GM18520 (cell line): Measurements from ENCODE around the gene PCDHGA4.
"Not testable (repeated sequence)": the region's sequence is repeated elsewhere in the genome, so short reads cannot be mapped to it uniquely, and the experiment has no call there.

Experiments
- ATAC-seq: cut with Tn5 transposase; IDR thresholded peaks from one replicate; pipeline ENCODE4 v1.9.1; 2021; ENCODE audit not compliant: unreplicated experiment

PCDHGA4 gene

GRCh38 chr5:141354900-141355469 is at the start of gene PCDHGA4:
Gene PCDHGA4, plus strand, starts transcription at chr5:141355021. Its CDS starts 87 bp downstream, at chr5:141355108.
- no peak for ATAC-seq

- no peak for ATAC-seq
These were observed 48.2 kb upstream of the PCDHGA4 start for GRCh38 chr5:141306630-141307029.

- ATAC-seq = no peak
These were observed 41.1 kb upstream of the PCDHGA4 start for GRCh38 chr5:141313711-141314110.

DNA sequence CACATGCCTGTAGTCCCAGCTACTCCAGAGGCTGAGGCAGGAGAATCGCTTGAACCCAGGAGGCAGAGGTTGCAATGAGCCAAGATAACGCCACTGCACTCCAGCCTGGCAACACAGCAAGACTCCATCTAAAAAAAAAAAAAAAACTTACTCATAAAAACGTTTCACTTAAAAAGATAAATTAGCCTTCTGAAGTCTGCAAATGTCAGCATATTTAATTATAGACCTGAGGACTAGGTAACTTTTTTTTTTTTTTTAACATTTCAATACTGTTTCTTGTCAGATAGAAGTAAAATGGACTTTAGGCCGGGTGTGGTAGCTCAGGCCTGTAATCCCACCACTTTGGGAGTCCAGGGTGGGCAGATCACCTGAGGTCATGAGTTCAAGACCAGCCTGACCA is 37.9 kb upstream of the PCDHGA4 start:
- not testable (repeated sequence) for ATAC-seq

GRCh38 chr5:141319202-141319601 is 35.6 kb upstream of the PCDHGA4 start:
- no peak for ATAC-seq

GRCh38 chr5:141319699-141320098 is 35.1 kb upstream of the PCDHGA4 start:
- ATAC-seq = no peak

GRCh38 chr5:141320225-141321169 is 34.3 kb upstream of the PCDHGA4 start, which contains the start of gene TAF7:
Gene TAF7, minus strand, starts transcription at chr5:141320784. Its CDS starts 740 bp downstream, at chr5:141320044.
- ATAC-seq = peak; percentile 89

DNA sequence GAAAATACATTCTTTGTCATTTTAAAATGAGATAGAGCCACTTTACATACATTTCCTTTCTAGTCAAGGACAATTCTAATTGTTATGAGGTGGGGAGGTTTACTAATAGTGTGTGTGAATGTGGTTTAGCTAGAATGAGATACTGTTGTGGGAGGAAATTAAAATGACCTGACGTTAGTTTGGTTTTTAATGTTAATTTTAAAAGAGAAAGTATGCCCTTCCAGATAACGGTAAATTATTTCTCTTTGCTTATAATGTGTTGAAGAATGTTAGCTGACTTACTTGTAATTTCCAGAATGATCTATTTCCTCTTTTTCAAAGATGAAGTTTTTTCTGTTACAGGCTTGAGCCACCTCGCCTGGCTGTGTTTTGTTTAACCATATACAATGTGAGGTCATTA is 32.6 kb upstream of the PCDHGA4 start:
- ATAC-seq = no peak

DNA sequence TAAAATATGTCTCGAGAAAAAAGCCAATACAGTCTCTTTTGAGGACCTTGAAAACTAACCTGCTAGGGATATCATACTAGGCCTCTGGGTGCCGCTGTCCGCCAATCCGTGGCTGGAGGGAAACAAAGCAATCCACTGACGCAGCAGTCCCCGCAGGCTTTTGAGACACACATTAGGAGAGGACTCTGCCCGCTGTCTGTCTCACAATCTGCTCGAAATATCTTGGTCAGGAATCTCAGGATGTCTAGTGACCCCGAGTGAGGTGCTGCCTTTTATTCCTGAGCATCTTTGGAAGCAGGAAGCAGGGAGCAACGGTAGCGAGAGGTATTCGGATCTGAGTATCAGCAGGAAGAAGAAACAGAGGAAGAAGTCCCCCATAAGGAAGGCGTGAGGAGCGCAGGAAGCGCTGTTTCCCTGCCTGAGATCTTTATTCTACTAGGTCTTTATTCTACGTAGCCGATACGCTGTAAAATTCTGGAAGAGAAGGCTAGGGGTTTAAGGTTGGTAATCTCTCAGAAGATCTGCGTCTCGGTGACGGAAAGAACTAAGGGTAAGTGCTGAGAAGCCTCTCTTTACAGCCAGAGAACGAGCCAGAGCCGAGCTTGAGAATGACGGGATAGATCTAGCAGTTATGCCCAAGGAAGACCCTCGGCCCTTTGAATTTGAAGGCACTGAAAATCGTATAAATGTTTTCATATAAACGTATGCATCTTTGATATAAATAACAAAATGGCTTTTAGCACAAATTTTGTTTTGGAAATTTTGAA is 28.6 kb upstream of the PCDHGA4 start:
- ATAC-seq = no peak

DNA sequence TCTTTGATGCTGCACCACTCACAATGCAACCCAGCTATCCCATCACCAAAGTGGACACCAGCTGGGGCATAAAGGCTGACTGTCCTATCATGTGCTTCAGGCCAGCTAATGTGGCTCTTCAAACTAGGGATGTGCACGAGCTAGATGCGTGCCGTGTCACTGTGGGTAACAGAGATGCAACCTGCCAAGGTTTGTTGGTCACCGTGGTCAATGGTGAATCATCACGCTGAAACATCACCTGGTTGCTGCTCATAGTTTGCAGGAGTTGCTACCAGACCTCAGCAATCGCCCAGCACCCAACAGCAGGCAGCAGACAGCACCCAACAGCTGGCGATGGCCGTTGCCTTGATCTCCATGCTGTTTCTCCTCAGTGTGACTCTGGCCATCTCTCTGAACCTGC is 26.6 kb upstream of the PCDHGA4 start:
- ATAC-seq = no peak

GRCh38 chr5:141330299-141331080 is 24.3 kb upstream of the PCDHGA4 start, which contains the start of gene PCDHGA1:
Gene PCDHGA1, plus strand, starts transcription at chr5:141330514.
- no peak for ATAC-seq

DNA sequence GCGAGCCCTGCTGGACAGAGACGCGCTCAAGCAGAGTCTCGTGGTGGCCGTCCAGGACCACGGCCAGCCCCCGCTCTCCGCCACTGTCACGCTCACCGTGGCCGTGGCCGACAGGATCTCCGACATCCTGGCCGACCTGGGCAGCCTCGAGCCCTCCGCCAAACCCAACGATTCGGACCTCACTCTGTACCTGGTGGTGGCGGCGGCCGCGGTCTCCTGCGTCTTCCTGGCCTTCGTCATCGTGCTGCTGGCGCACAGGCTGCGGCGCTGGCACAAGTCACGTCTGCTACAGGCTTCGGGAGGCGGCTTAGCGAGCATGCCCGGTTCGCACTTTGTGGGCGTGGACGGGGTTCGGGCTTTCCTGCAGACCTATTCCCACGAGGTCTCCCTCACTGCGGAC is 22.2 kb upstream of the PCDHGA4 start:
- not testable (repeated sequence) for ATAC-seq

DNA sequence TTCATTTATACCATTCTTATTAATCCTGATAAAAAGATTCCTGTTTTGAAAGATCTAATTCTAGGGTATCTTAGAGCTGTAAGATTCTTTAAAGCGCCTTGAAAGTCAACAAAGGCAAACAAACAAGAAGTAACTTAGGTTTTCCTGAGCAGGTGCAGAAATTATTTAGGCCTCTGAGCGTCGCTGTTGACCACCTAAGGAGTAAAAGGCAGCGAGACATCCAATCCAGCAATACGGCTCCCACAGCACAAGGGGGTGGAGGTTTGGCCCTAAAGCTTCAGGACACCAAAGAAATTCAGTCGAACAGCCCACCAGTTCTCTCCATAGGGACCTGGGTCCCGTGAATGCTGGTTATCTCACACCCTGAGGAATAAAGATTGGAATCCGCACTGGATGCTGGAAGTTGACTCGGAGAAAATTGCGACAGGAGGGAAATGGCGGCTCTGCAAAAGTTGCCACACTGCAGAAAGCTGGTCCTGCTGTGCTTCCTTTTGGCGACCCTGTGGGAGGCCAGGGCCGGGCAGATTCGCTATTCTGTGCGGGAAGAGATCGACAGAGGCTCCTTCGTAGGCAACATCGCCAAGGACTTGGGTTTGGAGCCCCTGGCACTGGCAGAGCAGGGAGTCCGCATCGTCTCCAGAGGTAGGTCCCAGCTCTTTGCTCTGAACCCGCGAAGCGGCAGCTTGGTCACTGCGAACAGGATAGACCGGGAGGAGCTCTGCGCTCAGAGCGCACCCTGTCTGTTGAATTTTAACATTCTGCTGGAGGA is 16.1 kb upstream of the PCDHGA4 start, which contains the start of gene PCDHGA2:
Gene PCDHGA2, plus strand, starts transcription at position 223 of the 769 bp plus-strand sequence.
- no peak for ATAC-seq

GRCh38 chr5:141340781-141341354 is 14.0 kb upstream of the PCDHGA4 start:
- not testable (repeated sequence) for ATAC-seq

GRCh38 chr5:141342773-141343172 is 12.0 kb upstream of the PCDHGA4 start:
- ATAC-seq = no peak

DNA sequence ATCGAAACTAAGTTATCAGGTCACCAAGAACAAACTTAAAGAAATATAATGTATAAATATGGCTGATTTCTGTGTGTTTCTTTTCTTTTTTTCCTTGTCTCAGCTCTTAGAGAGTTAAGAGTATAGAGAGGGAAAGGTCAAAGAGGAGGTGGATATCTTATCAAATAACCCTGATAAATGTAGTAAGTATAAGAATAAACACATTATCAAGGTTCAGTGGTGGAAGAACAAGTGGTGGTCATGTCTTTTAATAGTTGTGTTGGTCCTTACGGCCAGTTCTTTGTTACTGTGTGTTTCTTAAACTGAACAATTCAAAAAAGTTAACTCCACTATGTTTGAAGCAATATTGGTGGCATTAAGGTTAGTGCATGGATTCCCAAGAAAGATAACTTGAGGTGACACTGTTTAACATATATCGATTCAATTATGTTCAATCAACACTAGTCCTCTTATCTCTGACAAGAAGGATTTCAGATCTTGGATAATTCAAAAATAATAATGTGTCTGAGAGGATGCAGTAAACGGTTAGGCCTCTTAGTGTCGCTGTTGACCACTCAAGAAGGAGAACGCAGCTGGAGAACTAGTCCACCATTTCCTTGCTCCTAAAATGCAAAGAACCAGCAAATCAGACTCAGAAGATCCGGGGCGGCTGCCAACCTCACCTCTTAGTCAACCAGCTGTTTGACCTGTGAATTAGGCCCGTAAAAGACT is 11.4 kb upstream of the PCDHGA4 start, which contains the start of gene PCDHGA3:
Gene PCDHGA3, plus strand, starts transcription at position 588 of the 711 bp plus-strand sequence. CDS start 205 bp downstream, outside the sequence.
- ATAC-seq = no peak

DNA sequence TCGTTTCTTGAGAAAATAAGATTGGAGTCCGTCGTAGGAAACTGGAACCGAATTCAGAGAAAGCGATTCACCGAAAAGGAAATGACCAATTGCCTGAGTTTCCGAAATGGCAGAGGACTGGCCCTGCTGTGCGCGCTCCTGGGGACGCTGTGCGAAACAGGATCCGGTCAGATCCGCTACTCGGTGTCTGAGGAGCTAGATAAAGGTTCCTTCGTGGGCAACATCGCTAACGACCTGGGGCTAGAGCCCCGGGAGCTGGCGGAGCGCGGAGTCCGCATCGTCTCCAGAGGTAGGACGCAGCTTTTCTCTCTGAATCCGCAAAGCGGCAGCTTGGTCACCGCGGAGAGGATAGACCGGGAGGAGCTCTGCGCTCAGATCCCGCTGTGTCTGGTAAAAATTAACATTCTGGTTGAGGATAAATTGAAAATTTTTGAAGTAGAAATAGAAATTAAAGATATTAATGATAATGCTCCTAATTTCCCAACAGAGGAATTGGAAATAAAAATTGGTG is 10.8 kb upstream of the PCDHGA4 start:
- ATAC-seq = no peak

- no peak for ATAC-seq
These were observed 9.5 kb upstream of the PCDHGA4 start for GRCh38 chr5:141345327-141345726.
